ENCODE data around the gene CHIA.
"Not testable (repeated sequence)": the region's sequence is repeated elsewhere in the genome, so short reads cannot be mapped to it uniquely, and the experiment has no call there.

CHIA gene

DNA sequence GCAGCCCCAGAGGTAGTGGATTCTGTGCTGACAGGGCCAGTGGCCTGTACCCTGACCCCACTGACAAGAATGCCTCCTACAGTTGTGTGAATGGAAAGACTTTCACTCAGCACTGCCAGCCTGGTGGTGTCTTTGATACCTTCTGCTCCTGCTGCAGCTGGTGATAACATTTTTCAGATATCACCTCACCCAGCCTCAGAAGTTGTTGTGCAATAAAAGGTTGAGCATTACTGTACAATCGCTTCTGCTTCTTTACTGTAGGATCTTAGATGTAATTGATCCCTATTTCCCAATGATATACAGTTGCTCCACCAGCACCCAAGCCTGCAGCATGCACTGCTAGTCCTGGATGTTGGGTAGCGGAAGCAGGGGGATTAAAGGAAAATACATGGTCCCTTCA is 4.8 kb upstream of the CHIA start:
- no peak for DNase-seq (ENCODE audit: low read depth, low spot score)

- no peak for DNase-seq (ENCODE audit: low read depth, low spot score)
Observed at GRCh38 chr1:111286912-111287311, 3.7 kb upstream of the CHIA start.

DNA sequence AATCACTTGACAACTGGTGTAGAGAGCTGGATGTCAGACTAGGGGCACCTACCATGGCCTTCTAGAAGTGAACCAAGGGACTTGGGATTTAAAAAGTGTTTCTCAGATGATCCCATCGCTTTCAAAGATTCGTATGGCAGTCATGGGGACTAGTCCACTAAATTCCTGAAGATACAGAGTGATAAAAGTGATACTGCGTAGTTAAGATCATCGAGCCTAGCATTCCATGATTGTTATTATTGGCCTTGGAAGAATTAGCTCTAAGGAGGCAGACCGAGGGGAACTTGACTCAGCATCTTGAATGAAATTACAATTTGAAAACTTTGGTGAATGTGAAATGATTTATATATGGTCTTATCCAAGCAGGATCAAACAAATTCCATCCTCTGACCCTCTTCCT is 1.3 kb upstream of the CHIA start:
- DNase-seq (ENCODE audit: low read depth, low spot score): no peak

GRCh38 chr1:111290104-111290503 is 547 bp upstream of the CHIA start:
- no peak for DNase-seq (ENCODE audit: low read depth, low spot score)

DNA sequence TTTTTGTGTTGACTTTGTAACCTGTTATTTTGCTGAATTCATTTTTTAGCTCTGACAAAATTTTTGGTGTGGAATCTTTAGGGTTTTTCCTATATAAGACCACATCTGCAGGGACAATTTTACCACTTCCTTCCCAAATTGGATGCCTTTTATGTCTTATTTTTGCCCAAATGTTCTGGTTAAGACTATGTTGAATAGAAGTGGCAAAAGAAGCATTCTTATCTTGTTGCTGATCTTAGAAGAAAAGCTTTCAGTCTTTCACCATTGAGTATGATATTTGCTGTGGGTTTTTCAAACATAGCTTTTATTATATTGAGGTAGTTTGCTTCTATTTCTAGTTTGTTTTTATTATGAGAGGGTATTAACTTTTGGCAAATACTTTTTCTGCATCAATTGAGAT is 3.7 kb downstream of the CHIA start:
- DNase-seq (ENCODE audit: low read depth, low spot score): no peak

- DNase-seq (ENCODE audit: low read depth, low spot score): no peak
Observed at GRCh38 chr1:111302374-111302773, 11.7 kb downstream of the CHIA start.

- no peak for DNase-seq (ENCODE audit: low read depth, low spot score)
Observed at GRCh38 chr1:111309690-111310089, 19.0 kb downstream of the CHIA start.

- DNase-seq (ENCODE audit: low read depth, low spot score): no peak
Observed at GRCh38 chr1:111318523-111318922, 27.9 kb downstream of the CHIA start.

- DNase-seq (ENCODE audit: low read depth, low spot score): no peak
Observed at GRCh38 chr1:111320066-111320879, 29.6 kb downstream of the CHIA start.

GRCh38 chr1:111323231-111323630 is 32.6 kb downstream of the CHIA start:
- no peak for DNase-seq (ENCODE audit: low read depth, low spot score)

DNA sequence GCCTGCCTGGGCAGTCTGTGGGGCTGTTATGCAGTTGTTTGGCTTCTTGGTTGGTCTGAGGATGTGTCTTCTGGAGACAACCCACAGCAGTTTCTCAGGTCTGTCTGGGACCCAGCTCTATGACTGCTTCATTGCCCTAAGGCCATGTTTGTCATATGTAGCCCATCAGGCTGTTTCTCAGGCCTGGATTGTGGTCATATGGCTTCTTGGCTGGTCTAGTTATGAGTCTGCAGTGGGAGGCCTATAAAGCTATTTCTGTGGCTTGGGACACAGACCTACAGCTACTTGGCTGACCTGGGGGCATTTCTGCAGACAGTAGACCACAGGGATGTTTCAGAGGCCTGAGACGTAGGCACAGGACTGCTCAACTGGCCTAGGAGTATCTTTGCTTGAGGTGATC is 41.5 kb downstream of the CHIA start:
- no peak for DNase-seq (ENCODE audit: low read depth, low spot score)

DNA sequence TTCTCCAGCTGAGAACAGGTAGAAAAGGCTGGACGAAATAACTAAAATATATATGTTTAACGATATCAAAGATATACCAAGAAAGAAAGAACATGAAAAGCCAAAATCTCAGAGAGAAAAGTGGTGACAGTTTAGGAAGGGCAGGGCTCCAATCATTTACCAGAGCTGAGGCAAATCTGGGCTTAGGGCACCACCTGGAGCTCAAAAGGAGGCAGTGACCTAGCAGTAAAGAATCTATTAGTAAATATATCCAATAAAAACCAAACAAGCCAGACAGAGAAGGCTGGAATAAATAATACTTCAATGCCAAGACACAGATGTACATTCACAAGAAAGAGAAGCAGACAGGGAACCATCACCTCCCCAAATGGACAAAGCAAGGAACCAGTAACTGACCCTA is 43.5 kb downstream of the CHIA start:
- DNase-seq (ENCODE audit: low read depth, low spot score): peak; percentile 69

GRCh38 chr1:111335214-111335877 is 44.7 kb downstream of the CHIA start:
- DNase-seq (ENCODE audit: low read depth, low spot score): not testable (repeated sequence)

DNA sequence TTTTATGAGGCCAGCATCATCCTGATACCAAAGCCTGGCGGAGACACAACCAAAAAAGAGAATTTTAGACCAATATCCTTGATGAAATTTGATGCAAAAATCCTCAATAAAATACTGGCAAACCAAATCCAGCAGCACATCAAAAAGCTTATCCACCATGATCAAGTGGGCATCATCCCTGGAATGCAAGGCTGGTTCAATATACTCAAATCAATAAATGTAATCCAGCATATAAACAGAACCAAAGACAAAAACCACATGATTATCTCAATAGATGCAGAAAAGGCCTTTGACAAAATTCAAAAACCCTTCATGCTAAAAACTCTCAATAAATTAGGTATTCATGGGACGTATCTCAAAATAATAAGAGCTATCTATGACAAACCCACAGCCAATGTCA is 48.2 kb downstream of the CHIA start:
- not testable (repeated sequence) for DNase-seq (ENCODE audit: low read depth, low spot score)

GRCh38 chr1:111346089-111346885 is 55.6 kb downstream of the CHIA start:
- DNase-seq (ENCODE audit: low read depth, low spot score): peak; percentile 93

DNA sequence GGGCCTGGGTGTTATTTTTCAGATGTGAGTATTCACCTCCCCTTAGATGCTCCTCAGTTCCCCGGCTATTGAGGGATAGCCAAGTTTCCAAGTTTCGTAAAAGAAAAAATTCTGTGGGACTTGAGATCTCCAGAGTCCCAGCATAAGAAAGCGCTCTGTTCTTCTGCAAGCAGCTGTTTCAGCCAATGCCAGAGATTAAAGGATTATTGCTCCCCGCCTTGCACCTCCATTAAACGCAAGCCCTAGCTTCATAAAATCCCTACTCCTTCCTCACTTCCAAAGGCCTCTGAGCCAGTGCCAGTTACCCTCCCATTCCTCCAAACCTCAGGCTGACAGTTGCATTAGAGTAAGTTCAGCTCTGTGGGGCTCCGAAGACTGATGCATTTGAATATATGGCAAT is 56.4 kb downstream of the CHIA start:
- DNase-seq (ENCODE audit: low read depth, low spot score): peak; percentile 2

GRCh38 chr1:111351700-111352099 is 61.0 kb downstream of the CHIA start:
- DNase-seq (ENCODE audit: low read depth, low spot score): no peak

DNA sequence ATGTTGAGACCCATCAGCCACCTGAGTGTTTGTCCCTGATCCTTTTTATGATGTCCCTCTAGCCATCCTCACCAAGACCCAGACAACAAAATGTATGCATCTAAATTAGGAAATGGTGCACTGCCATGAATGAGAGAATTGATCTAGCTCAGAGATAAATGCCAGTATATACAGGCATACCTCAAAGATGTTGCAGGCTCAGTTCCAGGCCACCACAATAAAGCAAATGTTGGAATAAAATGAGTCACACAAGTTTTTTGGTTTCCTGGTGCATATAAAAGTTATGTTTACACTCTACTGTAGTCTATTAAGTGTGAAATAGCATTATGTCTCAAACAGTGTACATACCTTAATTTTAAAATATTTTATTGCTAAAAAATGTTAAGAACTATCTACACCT is 63.9 kb downstream of the CHIA start:
- no peak for DNase-seq (ENCODE audit: low read depth, low spot score)

DNA sequence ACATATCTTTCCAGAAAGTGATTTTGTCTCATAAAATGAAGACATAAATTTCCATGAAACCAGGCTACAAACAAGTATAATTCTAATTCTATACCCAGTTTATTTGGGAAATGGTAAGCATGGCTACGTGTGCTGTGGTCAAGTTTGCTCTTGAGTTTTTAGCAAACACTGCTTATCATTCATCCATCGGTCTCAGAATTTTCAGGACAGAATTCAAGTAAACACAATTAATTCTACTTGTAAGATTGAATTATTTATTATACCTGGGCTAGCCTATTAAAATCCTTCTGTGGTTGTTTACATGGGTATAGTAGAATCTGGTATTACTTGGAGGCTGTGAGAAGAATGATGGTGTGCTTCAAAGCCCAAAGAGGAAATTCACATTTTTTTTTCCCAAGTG is 68.3 kb downstream of the CHIA start:
- DNase-seq (ENCODE audit: low read depth, low spot score): no peak

DNA sequence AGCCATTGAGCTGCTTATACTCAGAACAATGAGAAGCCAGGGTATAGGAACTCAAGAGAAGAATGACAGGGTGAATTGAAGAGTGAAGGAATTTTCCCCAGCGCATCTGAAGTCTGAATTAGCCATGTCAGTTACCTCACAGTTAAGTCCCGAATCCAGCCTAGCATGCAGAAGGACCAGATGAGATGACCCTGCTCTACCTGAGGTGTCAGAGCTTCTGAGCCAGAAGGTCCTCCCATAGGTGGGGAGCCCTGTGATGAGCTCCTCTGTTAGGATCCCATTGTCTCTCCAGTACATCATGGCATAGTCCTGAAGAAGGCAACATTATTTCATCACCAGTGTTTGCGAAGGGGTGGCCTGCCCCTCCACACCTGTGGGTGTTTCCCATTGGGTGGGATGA is 68.7 kb downstream of the CHIA start:
- DNase-seq (ENCODE audit: low read depth, low spot score): no peak

DNA sequence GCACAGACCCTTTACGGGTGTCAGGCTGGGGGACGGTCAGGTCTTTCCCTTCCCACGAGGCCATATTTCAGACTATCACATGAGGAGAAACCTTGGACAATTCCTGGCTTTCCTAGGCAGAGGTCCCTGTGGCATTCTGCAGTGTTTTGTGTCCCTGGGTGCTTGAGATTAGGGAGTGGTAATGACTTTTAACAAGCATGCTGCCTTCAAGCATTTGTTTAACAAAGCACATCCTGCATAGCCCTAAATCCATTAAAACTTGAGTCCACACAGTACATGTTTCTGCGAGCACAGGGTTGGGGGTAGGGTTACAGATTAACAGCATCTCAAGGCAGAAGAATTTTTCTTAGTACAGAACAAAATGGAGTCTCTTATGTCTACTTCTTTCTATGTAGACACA is 69.6 kb downstream of the CHIA start:
- DNase-seq (ENCODE audit: low read depth, low spot score): not testable (repeated sequence)

DNA sequence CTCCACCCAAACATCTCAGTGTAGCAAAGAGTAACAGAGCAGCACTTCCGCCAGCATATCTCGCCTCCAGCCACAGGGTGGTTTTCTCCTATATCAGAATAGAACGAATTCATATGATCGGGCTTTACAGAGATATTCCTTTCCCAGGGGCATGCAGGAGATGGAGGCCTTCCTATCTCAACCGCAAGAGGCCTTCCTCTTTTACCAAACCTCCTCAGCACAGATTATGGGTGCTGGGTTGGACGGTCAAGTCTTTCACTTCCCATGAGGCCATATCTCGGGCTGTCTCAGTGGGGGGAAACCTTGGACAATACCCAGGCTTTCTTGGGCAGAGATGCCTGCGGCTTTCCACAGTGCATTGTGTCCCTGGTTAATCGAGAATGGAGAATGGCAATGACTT is 71.1 kb downstream of the CHIA start:
- DNase-seq (ENCODE audit: low read depth, low spot score): no peak

DNA sequence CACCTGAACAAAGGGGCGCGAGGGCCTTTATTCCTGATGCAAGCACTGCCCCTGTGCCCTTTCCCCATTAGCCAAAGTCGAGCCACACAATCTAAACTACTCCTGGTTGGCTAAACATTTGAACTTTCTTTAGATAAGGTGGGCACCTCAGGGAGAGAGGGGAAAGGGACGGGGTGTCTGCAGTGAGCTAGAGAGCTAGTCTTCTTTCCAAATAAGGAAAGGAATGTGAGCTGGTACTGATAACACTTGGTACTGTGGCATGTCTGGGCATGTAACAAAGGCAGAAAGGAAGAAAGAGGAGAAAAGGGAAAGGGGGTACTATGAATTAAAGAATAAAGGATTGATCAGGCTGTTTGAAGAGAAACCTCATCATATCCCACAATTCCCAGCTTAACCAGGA is 74.0 kb downstream of the CHIA start:
- DNase-seq (ENCODE audit: low read depth, low spot score): peak; percentile 39

Measured in astrocyte of the hippocampus (primary cell).